ENCODE measurements around the gene TMEM116.

The TMEM116 gene

GRCh38 chr12:112031472-112031871, 18.5 kb upstream of the TMEM116 start:
- no peak for DNase-seq (ENCODE audit: low read depth, low spot score)
- H3K4me3 ChIP-seq (ENCODE audit: low read depth, low read length), result no peak overlapping the region
- no peak for TF ChIP-seq CTCF (IDR thresholded peaks at IDR 0.05; ENCODE audit: low read depth, low read length)
- in situ Hi-C loops (cut with HindIII; ENCODE audit: low sequenced_read_pairs), result no loop called here

- H3K4me3 ChIP-seq (ENCODE audit: low read depth, low read length), result no peak overlapping the region
- no peak for DNase-seq (ENCODE audit: low read depth, low spot score)
- in situ Hi-C loops (cut with HindIII; ENCODE audit: low sequenced_read_pairs), result no loop called here
- TF ChIP-seq CTCF (IDR thresholded peaks at IDR 0.05; ENCODE audit: low read depth, low read length), result no peak
Measured at GRCh38 chr12:112029301-112029700, 16.3 kb upstream of the TMEM116 start.

- no peak for TF ChIP-seq CTCF (IDR thresholded peaks at IDR 0.05; ENCODE audit: low read depth, low read length)
- DNase-seq (ENCODE audit: low read depth, low spot score), result no peak
- H3K4me3 ChIP-seq (ENCODE audit: low read depth, low read length), result no peak overlapping the region
- in situ Hi-C loops (cut with HindIII; ENCODE audit: low sequenced_read_pairs), result no loop called here
Measured at GRCh38 chr12:112025808-112026375, 12.9 kb upstream of the TMEM116 start.

GRCh38 chr12:112023759-112024396, 10.9 kb upstream of the TMEM116 start:
- in situ Hi-C loops (cut with HindIII; ENCODE audit: low sequenced_read_pairs), result no loop called here
- TF ChIP-seq CTCF (IDR thresholded peaks at IDR 0.05; ENCODE audit: low read depth, low read length), result no peak
- DNase-seq (ENCODE audit: low read depth, low spot score), result no peak
- H3K4me3 ChIP-seq (ENCODE audit: low read depth, low read length), result no peak overlapping the region

- in situ Hi-C loops (cut with HindIII; ENCODE audit: low sequenced_read_pairs), result no loop called here
- TF ChIP-seq CTCF (IDR thresholded peaks at IDR 0.05; ENCODE audit: low read depth, low read length), result no peak
- no peak overlapping the region for H3K4me3 ChIP-seq (ENCODE audit: low read depth, low read length)
- DNase-seq (ENCODE audit: low read depth, low spot score), result no peak
Measured at GRCh38 chr12:112022241-112023016, 9.5 kb upstream of the TMEM116 start.

GRCh38 chr12:112020947-112021457, 8.0 kb upstream of the TMEM116 start:
- TF ChIP-seq CTCF (IDR thresholded peaks at IDR 0.05; ENCODE audit: low read depth, low read length), result no peak
- in situ Hi-C loops (cut with HindIII; ENCODE audit: low sequenced_read_pairs), result no loop called here
- H3K4me3 ChIP-seq (ENCODE audit: low read depth, low read length), result no peak overlapping the region
- DNase-seq (ENCODE audit: low read depth, low spot score), result no peak
